Measurements from ENCODE around the gene UFD1. TPM values are rescaled to one million over a fixed set of nuclear protein-coding genes. Genes with fewer than 3 reads are reported as not detected.

Gene UFD1
- total and polyA plus RNA-seq, 2 of the 13 experiments (the other 11 are each of a cell fraction or from before 2014, with no cell fraction given): 47.9 to 51.1 TPM

DNA sequence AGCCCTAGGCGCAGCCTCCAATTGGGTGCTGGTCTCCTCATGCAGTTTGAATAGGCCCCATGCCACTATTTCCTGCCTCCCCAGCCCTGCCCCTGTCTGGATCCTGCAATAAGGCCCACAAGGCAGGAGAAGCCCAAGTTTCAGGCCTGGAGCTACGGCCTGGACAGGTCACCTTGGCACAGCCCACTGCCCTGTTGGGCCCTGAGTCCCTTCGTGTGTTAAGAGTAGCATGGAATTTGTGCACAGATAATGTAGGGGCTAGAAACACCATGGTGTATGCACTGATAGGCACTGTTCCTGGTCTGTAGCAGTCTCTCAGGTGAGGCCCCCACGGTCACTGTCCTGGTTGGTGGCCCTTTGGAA lies 20.9 kb upstream of the UFD1 start (continued):
- no peak for TF ChIP-seq ZNF816 (CRISPR knock-in tag; IDR thresholded peaks at IDR 0.05; ENCODE audit: borderline replicate concordance)
- TF ChIP-seq TSC22D2 (CRISPR knock-in tag; IDR thresholded peaks at IDR 0.05; ENCODE audit: borderline replicate concordance): no peak
- TF ChIP-seq ZNF557 (CRISPR knock-in tag; IDR thresholded peaks at IDR 0.05): no peak
- TF ChIP-seq DNMT1 (CRISPR knock-in tag; IDR thresholded peaks at IDR 0.05): no peak
- TF ChIP-seq, protein P1, sequence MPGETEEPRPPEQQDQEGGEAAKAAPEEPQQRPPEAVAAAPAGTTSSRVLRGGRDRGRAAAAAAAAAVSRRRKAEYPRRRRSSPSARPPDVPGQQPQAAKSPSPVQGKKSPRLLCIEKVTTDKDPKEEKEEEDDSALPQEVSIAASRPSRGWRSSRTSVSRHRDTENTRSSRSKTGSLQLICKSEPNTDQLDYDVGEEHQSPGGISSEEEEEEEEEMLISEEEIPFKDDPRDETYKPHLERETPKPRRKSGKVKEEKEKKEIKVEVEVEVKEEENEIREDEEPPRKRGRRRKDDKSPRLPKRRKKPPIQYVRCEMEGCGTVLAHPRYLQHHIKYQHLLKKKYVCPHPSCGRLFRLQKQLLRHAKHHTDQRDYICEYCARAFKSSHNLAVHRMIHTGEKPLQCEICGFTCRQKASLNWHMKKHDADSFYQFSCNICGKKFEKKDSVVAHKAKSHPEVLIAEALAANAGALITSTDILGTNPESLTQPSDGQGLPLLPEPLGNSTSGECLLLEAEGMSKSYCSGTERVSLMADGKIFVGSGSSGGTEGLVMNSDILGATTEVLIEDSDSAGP (CRISPR knock-in tag; IDR thresholded peaks at IDR 0.05; ENCODE audit: borderline replicate concordance): no peak
- no peak for TF ChIP-seq ZBTB1 (CRISPR knock-in tag; IDR thresholded peaks at IDR 0.05; ENCODE audit: borderline replicate concordance)

DNA sequence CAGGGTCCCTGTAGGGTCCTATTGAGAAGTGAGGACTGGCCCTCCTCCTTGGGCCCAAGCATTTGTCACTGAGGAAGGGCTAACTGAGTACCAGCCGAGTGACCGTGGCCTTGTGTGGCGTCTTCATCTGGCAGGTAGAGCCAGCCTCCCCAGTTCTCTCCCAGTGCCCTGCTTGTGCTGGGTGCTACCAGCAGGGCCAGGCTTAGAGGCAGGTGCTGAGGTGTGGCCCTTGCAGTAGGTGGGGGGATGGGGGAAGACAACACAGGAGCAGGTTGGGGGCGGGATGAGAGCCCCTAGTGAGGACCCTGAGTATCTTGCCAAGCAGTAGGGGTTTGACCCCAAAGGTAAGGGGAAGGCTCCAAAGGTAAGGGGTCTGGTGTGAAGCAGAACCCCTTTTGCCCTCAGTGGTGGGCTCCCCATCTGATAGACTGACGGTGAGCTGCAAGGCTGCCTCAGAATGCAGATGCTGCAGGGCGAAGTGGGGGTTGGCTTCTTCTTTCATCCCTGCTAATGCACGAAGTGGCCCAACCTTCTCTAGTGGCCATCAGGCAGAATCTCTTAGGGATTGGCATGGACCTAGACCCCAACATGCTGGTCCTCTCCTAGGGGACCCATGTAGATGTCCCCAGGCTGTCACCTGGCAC lies 20.4 kb upstream of the UFD1 start:
- no peak for DNase-seq (ENCODE audit: low spot score)
- FAIRE-seq: no peak
- ChIA-PET POLR2A (no interaction called here), CTCF (ENCODE audit: low intra/inter-chr PET ratio, low total read pairs) (no interaction called here)
- in situ Hi-C loops (cut with HindIII; ENCODE audit: extremely low pct_ligation_motif_present, low pct_unique_long_range_greater_than_20kb) (no loop called here), intact Hi-C loops (cut with micrococcal nuclease; ENCODE audit: unreplicated experiment) (no loop called here)
- WGBS (ENCODE audit: low lambda C conversion rate): 97% methylated on average over 5 of the region's 7 CpGs
- Histone ChIP-seq H4K20me1 (ENCODE audit: insufficient read depth, low read length) (no peaks in the 10 kb centered on the region), H2AFZ (ENCODE audit: low read length) (no peak overlapping the region), H3K4me1 (ENCODE audit: insufficient read depth, low read length) (no peaks in the 10 kb centered on the region), H3K79me2 (ENCODE audit: insufficient read depth, low read length) (no peaks in the 10 kb centered on the region), H3K27ac (ENCODE audit: extremely low read length, insufficient read depth, low read length) (no peak overlapping the region), H3K9me3 (ENCODE audit: low read length) (no peaks in the 10 kb centered on the region), H3K4me2 (ENCODE audit: low read depth, low read length) (no peak overlapping the region), H3K36me3 (replicated peaks in 1 of 2; ENCODE audit: control insufficient read depth in 1 of 2, insufficient read depth in 2 of 2, low read length in 2 of 2) (peaks cover 4 to 44% of the 10 kb centered on the region in 2 experiments; a peak in 4 of 5 replicates), H3K4me3 (replicated peaks in 1 of 3; ENCODE audit: insufficient read depth in 1 of 3, low read depth in 2 of 3, low read length in 3 of 3) (no peak overlapping the region), H3K27me3 (ENCODE audit: control insufficient read depth in 1 of 2, insufficient read depth in 2 of 2, low read length in 2 of 2) (no peaks in the 10 kb centered on the region), H3K9ac (ENCODE audit: insufficient read depth, low read depth, low read length) (no peak overlapping the region)
- TF ChIP-seq EED (CRISPR knock-in tag; IDR thresholded peaks at IDR 0.05) (no peak), ZSCAN30 (CRISPR knock-in tag; IDR thresholded peaks at IDR 0.05) (no peak), POGZ (CRISPR knock-in tag; IDR thresholded peaks at IDR 0.05) (no peak)
- TF ChIP-seq, protein P2, sequence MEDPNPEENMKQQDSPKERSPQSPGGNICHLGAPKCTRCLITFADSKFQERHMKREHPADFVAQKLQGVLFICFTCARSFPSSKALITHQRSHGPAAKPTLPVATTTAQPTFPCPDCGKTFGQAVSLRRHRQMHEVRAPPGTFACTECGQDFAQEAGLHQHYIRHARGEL (CRISPR knock-in tag; IDR thresholded peaks at IDR 0.05): no peak
- no TSS peak for BruUV-seq (replicated peaks)
- ATAC-seq: no peak; the same call in 1 of the 3 replicates

All from HepG2 (cell line).